Fibroblast of lung (primary cell): ENCODE measurements around the gene OGFOD2. TPM values are rescaled to one million over a fixed set of nuclear protein-coding genes. Genes with fewer than 3 reads are reported as not detected.

ENCODE experiments used
- DNase-seq, 2 donors: peaks; one replicate each; pipeline versions ENCODE4 v3.0.0 to v3.0.0-alpha.2; 2010; ENCODE audit warnings: low read depth in 2 of 2
- H2AFZ ChIP-seq: 2 replicates; pipeline ENCODE4 v1.5.1; 2012; ENCODE audit warnings: low read length, control low read depth, inconsistent platforms
- H3K27ac ChIP-seq: 2 replicates; pipeline ENCODE4 v1.5.1; 2011; ENCODE audit warnings: low read length, control low read depth; ENCODE audit not compliant: insufficient read depth
- H3K27me3 ChIP-seq: 2 replicates; pipeline ENCODE4 v1.5.1; 2011; ENCODE audit warnings: mild to moderate bottlenecking, low read length; ENCODE audit not compliant: control insufficient read depth, insufficient read depth
- H3K36me3 ChIP-seq: 2 replicates; pipeline ENCODE4 v1.5.1; 2011; ENCODE audit warnings: low read length; ENCODE audit not compliant: control insufficient read depth, insufficient read depth
- H3K4me1 ChIP-seq: 2 replicates; pipeline ENCODE4 v1.5.1; 2011; ENCODE audit warnings: low read length; ENCODE audit not compliant: control insufficient read depth, insufficient read depth; ENCODE audit errors: extremely low read depth
- H3K4me2 ChIP-seq: 2 replicates; pipeline ENCODE4 v1.5.1; 2011; ENCODE audit warnings: low read length, control low read depth; ENCODE audit not compliant: insufficient read depth; ENCODE audit errors: extremely low read depth
- H3K4me3 ChIP-seq, 4 experiments: fragments of 200-600 bp in 1 of 4; sonication (generic) in 1 of 4; replicated peaks in 1 of 4; 2 replicates each; pipeline ENCODE4 v1.5.1; 2011 to 2016; ENCODE audit warnings: low read length in 4 of 4, low read depth in 3 of 4, mild to moderate bottlenecking in 3 of 4, control low read depth in 2 of 4, inconsistent platforms in 1 of 4, mixed read lengths in 1 of 4; ENCODE audit not compliant: insufficient read depth in 1 of 4; ENCODE audit errors: control extremely low read depth in 1 of 4
- H3K79me2 ChIP-seq: 2 replicates; pipeline ENCODE4 v1.5.1; 2012; ENCODE audit warnings: mild to moderate bottlenecking, low read length, inconsistent platforms; ENCODE audit not compliant: control insufficient read depth, insufficient read depth
- H3K9ac ChIP-seq: 2 replicates; pipeline ENCODE4 v1.5.1; 2011; ENCODE audit warnings: mild to moderate bottlenecking, low read length, control low read depth; ENCODE audit not compliant: insufficient read depth
- H3K9me3 ChIP-seq: 2 replicates; pipeline ENCODE4 v1.5.1; 2012; ENCODE audit warnings: low read depth, low read length; ENCODE audit not compliant: control insufficient read depth, insufficient read depth
- H4K20me1 ChIP-seq: 2 replicates; pipeline ENCODE4 v1.5.1; 2011; ENCODE audit warnings: low read length; ENCODE audit not compliant: control insufficient read depth, insufficient read depth; ENCODE audit errors: extremely low read depth
- EZH2 ChIP-seq: IDR thresholded peaks from 2 replicates; pipeline ENCODE4 v1.5.1; 2012; ENCODE audit warnings: low read length, control low read depth, mild to moderate bottlenecking; ENCODE audit errors: missing control alignments
- polyA plus RNA-seq, 2 donors: library from polyadenylated mRNA; depleted of rRNA in 1 of 2; stranded (reverse) in 1 of 2; unstranded in 1 of 2; fragments of >200 nt; gene quantifications; 2 replicates each; pipeline ENCODE4 v1.2.1, GENCODE V29; 2011 to 2012; ENCODE audit warnings: missing spikeins in 1 of 2
- total RNA-seq: library from RNA; depleted of rRNA; stranded (reverse); fragments of >200 nt; gene quantifications from 2 replicates; pipeline ENCODE4 v1.2.1, GENCODE V29; 2014
- TF ChIP-seq, protein P1 (sequence below), 2 donors: IDR thresholded peaks in 1 of 2; conservative IDR thresholded peaks in 1 of 2; 1 replicate in 1 of 2; 2 replicates in 1 of 2; pipeline ENCODE4 v1.5.1; 2011 to 2012; ENCODE audit warnings: low read length in 2 of 2, control low read depth in 1 of 2, inconsistent platforms in 1 of 2, low read depth in 1 of 2, mild to moderate bottlenecking in 1 of 2

Gene OGFOD2
- total and polyA plus RNA-seq, 2 donors (not counting 1 experiment from before 2014, with no cell fraction given), result 5.2 to 9.6 TPM

DNA sequence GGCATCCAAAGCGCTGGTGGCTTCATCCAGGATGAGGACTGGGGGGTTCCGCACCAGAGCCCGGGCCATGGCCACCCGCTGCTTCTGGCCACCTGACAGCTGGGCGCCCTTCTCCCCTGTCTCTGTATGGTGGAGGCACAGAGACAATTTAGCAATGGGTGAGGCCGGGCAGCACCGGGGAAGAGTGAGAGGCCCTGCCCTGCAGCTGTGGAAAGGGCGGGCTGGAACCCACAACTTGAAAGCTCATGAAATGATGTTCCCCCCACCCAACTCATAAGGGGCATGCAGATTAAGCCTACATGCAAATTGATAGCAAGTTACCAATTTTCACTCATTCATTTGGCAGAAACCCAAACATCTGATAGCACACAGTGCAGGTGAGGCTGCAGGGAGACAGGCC lies 42.8 kb upstream of the OGFOD2 start:
- Histone ChIP-seq H3K9me3 (no peaks in the 10 kb centered on the region), H3K4me3 (no peak overlapping the region), H3K4me1 (no peaks in the 10 kb centered on the region), H3K79me2 (no peaks in the 10 kb centered on the region), H3K9ac (no peak overlapping the region), H2AFZ (no peak overlapping the region), H3K36me3 (no peaks in the 10 kb centered on the region), H4K20me1 (no peaks in the 10 kb centered on the region), H3K27ac (no peak overlapping the region), H3K27me3 (no peaks in the 10 kb centered on the region), H3K4me2 (no peak overlapping the region)
- DNase-seq, result no peak
- no peak for TF ChIP-seq EZH2
- TF ChIP-seq, protein P1, sequence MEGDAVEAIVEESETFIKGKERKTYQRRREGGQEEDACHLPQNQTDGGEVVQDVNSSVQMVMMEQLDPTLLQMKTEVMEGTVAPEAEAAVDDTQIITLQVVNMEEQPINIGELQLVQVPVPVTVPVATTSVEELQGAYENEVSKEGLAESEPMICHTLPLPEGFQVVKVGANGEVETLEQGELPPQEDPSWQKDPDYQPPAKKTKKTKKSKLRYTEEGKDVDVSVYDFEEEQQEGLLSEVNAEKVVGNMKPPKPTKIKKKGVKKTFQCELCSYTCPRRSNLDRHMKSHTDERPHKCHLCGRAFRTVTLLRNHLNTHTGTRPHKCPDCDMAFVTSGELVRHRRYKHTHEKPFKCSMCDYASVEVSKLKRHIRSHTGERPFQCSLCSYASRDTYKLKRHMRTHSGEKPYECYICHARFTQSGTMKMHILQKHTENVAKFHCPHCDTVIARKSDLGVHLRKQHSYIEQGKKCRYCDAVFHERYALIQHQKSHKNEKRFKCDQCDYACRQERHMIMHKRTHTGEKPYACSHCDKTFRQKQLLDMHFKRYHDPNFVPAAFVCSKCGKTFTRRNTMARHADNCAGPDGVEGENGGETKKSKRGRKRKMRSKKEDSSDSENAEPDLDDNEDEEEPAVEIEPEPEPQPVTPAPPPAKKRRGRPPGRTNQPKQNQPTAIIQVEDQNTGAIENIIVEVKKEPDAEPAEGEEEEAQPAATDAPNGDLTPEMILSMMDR (conservative IDR thresholded peaks at IDR 0.05 in 1 of 2, IDR thresholded peaks at IDR 0.05 in 1 of 2; ENCODE audit: low read depth in 1 of 2, low read length in 2 of 2), result no peak

DNA sequence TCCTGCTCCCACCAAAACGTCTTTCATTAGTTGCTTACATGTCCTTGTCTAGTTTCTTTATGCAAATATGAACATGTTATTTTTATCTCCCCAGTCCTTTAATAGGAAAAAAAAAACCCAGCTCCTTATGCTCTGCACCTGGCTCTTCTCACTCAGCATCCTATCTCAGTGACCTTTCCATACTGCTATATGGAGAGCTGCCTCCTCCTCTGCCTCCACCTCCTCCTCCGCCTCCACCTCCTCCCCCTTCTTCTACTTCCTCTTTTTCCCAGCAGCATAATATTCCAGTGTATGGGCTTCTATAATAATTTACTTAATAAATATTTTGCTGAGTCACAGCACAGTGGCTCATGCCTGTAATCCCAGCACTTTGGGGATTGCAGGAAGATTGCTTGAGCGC lies 40.3 kb upstream of the OGFOD2 start:
- Histone ChIP-seq H3K79me2 (no peaks in the 10 kb centered on the region), H3K9ac (no peak overlapping the region), H3K4me2 (no peak overlapping the region), H3K36me3 (no peaks in the 10 kb centered on the region), H3K27ac (no peak overlapping the region), H4K20me1 (no peaks in the 10 kb centered on the region), H3K4me1 (no peaks in the 10 kb centered on the region), H3K4me3 (no peak overlapping the region), H3K27me3 (no peaks in the 10 kb centered on the region), H2AFZ (no peak overlapping the region), H3K9me3 (no peaks in the 10 kb centered on the region)
- no peak for TF ChIP-seq EZH2
- TF ChIP-seq, protein P1 (conservative IDR thresholded peaks at IDR 0.05 in 1 of 2, IDR thresholded peaks at IDR 0.05 in 1 of 2; ENCODE audit: low read depth in 1 of 2, low read length in 2 of 2), result no peak
- DNase-seq, result no peak

DNA sequence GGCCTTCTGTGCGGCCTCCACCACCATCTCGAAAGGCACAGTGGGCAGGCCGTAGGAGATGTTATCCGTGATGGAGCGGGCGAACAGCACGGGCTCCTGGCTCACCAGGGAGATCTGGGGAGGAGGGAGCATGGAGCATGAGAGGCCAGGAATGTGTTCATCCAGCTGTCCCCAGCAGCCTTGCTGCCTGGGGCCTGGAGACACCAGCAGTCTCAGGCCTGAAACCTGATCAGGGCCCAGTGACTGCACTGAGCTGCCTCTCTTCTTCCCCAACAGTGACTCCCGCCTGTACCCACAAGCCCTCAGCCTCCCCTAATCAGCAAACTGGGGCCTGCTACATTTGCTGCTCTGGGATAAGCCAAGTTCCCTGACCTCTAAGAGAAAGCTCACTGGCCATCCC lies 39.7 kb upstream of the OGFOD2 start:
- H3K9me3 ChIP-seq, result no peaks in the 10 kb centered on the region
- TF ChIP-seq EZH2, result no peak
- TF ChIP-seq, protein P1 (conservative IDR thresholded peaks at IDR 0.05 in 1 of 2, IDR thresholded peaks at IDR 0.05 in 1 of 2; ENCODE audit: low read depth in 1 of 2, low read length in 2 of 2), result no peak

More for the DNA sequence above, 39.7 kb upstream of the OGFOD2 start:
- Histone ChIP-seq H3K27me3 (no peaks in the 10 kb centered on the region), H3K79me2 (no peaks in the 10 kb centered on the region), H3K4me3 (no peak overlapping the region), H3K9ac (no peak overlapping the region), H3K27ac (no peak overlapping the region), H3K4me2 (no peak overlapping the region), H4K20me1 (no peaks in the 10 kb centered on the region), H2AFZ (no peak overlapping the region), H3K36me3 (no peaks in the 10 kb centered on the region), H3K4me1 (no peaks in the 10 kb centered on the region)
- no peak for DNase-seq
